Mammary epithelial cell (primary cell): ENCODE data around the gene HTATSF1.

Experiments
- CTCF ChIP-seq, 2 donors: IDR thresholded peaks in 1 of 2; conservative IDR thresholded peaks in 1 of 2; 2 replicates each; pipeline ENCODE4 v1.5.1; 2011 to 2012; ENCODE audit warnings: inconsistent platforms in 2 of 2, low read length in 2 of 2, mild to moderate bottlenecking in 2 of 2, control low read depth in 1 of 2, low read depth in 1 of 2; ENCODE audit not compliant: insufficient read depth in 1 of 2; ENCODE audit errors: extremely low read depth in 1 of 2
- EZH2 ChIP-seq: IDR thresholded peaks from 2 replicates; pipeline ENCODE4 v1.6.1; 2012; ENCODE audit warnings: low read length, inconsistent platforms, borderline replicate concordance

DNA sequence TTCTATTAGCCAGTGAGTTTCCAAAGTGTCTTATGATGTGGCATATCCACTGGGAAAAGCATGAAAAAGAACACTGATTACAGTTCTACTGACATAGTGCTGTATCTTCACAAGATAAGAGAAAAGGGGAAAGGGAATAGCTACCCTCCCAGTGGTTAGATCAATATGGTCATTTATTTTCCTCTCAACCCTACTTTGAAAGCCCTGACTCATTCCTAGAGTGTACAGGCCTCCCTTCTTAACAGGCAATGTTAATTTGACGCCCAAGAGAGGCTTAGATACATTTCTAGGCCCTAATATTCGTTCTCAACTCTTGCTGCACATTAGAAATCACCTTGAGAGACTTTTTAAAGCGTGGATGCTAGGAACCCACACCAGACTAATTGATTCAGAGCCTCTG is 30.1 kb upstream of the HTATSF1 start:
- no peak for TF ChIP-seq CTCF (conservative IDR thresholded peaks at IDR 0.05 in 1 of 2, IDR thresholded peaks at IDR 0.05 in 1 of 2; ENCODE audit: extremely low read depth in 1 of 2, insufficient read depth in 1 of 2, low read depth in 1 of 2, low read length in 2 of 2)
- no peak for TF ChIP-seq EZH2
